Effector memory CD4-positive, alpha-beta T cell (primary cell): ENCODE results near the gene ATXN2.
A peak's percentile ranks its signal among the peaks of the same experiment; 100 is the strongest.

Experiments used
- DNase-seq, 3 donors: peaks; one replicate each; pipeline ENCODE4 v3.0.0-alpha.2; 2020
- H3K27ac ChIP-seq: 2 replicates; pipeline ENCODE4 v1.7.0; 2013; ENCODE audit warnings: mild to moderate bottlenecking, low read length, moderate library complexity; ENCODE audit not compliant: insufficient read depth, poor library complexity, severe bottlenecking
- H3K27me3 ChIP-seq: replicated peaks from 2 replicates; pipeline ENCODE4 v1.7.0; 2013; ENCODE audit warnings: mild to moderate bottlenecking, low read length; ENCODE audit not compliant: insufficient read depth, control insufficient read depth, poor library complexity, severe bottlenecking
- H3K36me3 ChIP-seq: 2 replicates; pipeline ENCODE4 v1.7.0; 2013; ENCODE audit warnings: mild to moderate bottlenecking, low read length, moderate library complexity; ENCODE audit not compliant: control insufficient read depth, insufficient read depth
- H3K4me1 ChIP-seq: 2 replicates; pipeline ENCODE4 v1.7.0; 2013; ENCODE audit warnings: low read length, mild to moderate bottlenecking; ENCODE audit not compliant: control insufficient read depth, insufficient read depth, poor library complexity, severe bottlenecking
- H3K4me3 ChIP-seq: 2 replicates; pipeline ENCODE4 v1.7.0; 2013; ENCODE audit warnings: low read length, low read depth, mild to moderate bottlenecking; ENCODE audit not compliant: insufficient read depth, poor library complexity, severe bottlenecking
- H3K9me3 ChIP-seq: 2 replicates; pipeline ENCODE4 v1.7.0; 2013; ENCODE audit warnings: mild to moderate bottlenecking, low read length, moderate library complexity; ENCODE audit not compliant: control insufficient read depth

The ATXN2 gene

GRCh38 chr12:111454311-111454710, 144.8 kb downstream of the ATXN2 start:
- H3K27me3 ChIP-seq, result no peaks in the 10 kb centered on the region
- no peak overlapping the region for H3K27ac ChIP-seq
- peaks cover 15% of the 10 kb centered on the region for H3K4me1 ChIP-seq
- H3K9me3 ChIP-seq, result no peaks in the 10 kb centered on the region
- peaks cover 37% of the 10 kb centered on the region for H3K36me3 ChIP-seq
- no peak for DNase-seq
- no peak overlapping the region for H3K4me3 ChIP-seq

DNA sequence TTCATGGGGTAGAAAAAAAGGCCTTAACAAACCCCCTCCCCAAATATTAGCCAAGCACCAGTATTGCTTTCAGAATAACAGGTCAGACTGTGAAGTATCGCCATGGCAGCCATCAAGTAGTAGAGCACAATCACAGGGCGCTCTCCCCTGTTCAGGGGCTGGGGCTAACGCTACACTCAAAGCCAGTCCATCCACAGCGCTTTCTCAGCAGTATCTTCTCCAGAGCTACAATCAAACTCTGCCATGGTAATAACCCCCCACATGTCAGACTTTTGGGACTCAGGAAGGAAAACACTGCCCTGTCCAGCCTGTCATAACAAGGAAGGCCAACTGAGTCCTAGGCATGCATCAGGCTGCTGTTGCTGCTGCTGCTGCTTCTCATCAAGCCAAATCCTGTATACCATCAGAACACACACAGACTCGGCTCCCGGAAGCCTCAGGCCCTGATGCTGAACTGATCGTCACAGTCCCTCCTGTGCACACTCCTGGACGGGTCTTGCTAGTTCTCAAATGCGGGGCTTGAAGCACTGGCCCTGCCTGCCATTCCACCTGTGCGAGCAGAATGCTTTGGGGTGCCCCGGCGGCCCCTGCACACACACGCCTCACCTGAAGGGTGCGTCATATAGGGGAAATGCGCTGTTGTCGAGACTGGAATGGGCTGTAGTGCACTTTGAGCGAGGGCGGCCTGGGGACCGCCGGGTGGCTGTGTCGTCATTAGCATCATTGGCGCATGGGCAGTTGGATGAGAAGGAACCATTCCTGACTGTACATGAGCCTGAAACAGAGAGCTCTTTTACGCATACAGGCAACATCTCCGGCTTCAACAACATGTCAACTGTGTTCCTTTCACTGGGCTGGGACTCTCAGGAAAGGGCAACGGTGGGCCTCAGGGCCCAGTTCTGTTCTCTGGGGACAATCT, 145.8 kb downstream of the ATXN2 start:
- peaks cover 20% of the 10 kb centered on the region for H3K4me1 ChIP-seq
- no peak for DNase-seq
- H3K36me3 ChIP-seq, result peaks cover 41% of the 10 kb centered on the region
- no peaks in the 10 kb centered on the region for H3K9me3 ChIP-seq
- no peak overlapping the region for H3K4me3 ChIP-seq
- H3K27ac ChIP-seq, result peak overlapping the region; percentile 3
- no peaks in the 10 kb centered on the region for H3K27me3 ChIP-seq

DNA sequence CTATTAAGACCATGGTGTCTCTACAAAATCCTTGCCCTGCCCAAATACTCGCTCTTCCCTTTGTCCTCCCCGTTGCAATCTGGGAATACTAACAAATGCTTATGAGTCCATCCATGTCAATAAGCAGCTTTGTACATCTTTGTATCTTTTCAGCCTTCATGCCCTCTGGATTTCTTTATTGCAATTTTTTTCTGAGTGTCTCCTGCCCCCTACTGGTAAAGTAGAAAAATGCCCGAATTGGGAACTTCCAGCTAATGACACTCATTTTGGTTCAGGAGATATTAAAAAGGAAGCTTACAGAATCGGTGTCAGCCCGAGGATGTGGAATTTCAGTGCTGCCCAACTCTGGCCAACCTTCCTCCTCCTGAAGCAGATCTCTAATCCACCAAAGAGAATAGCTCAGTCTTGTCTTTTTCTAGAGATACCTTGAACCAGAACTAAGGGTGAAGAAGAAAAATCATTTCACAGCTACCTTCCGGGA, 147.4 kb downstream of the ATXN2 start:
- Histone ChIP-seq H3K9me3 (no peaks in the 10 kb centered on the region), H3K4me1 (peaks cover 20% of the 10 kb centered on the region), H3K27ac (no peak overlapping the region), H3K36me3 (peaks cover 52% of the 10 kb centered on the region), H3K4me3 (no peak overlapping the region), H3K27me3 (no peaks in the 10 kb centered on the region)
- DNase-seq, result no peak

DNA sequence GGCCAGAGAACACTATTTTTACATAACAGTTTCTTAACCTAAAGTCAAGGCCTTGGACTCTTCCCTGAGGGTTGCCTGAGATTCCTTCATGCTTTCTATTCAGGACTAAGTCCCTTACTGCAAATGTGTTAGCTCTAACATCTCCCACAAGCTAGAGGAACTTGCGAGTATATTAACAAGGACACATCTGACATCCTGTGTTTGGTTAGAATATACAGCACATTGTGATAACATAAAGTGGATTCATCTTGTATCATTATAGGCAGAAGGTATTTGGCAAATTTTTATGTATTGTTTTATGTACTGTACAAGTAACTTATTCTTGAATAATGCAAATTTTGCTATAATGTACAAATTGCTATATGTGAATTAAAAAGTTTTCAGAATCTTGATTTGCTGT, 147.9 kb downstream of the ATXN2 start:
- Histone ChIP-seq H3K27me3 (no peaks in the 10 kb centered on the region), H3K4me1 (peaks cover 22% of the 10 kb centered on the region), H3K9me3 (no peaks in the 10 kb centered on the region), H3K4me3 (no peak overlapping the region), H3K36me3 (peaks cover 55% of the 10 kb centered on the region), H3K27ac (no peak overlapping the region)
- DNase-seq, result no peak

GRCh38 chr12:111450676-111451075, 148.4 kb downstream of the ATXN2 start:
- no peak overlapping the region for H3K27ac ChIP-seq
- H3K27me3 ChIP-seq, result no peaks in the 10 kb centered on the region
- peaks cover 55% of the 10 kb centered on the region for H3K36me3 ChIP-seq
- H3K4me1 ChIP-seq, result peaks cover 25% of the 10 kb centered on the region
- H3K4me3 ChIP-seq, result no peak overlapping the region
- DNase-seq, result no peak
- no peaks in the 10 kb centered on the region for H3K9me3 ChIP-seq

- peaks cover 48% of the 10 kb centered on the region for H3K36me3 ChIP-seq
Measured at GRCh38 chr12:111448846-111449790, 150.0 kb downstream of the ATXN2 start.

GRCh38 chr12:111448266-111448830, 150.8 kb downstream of the ATXN2 start:
- Histone ChIP-seq H3K27me3 (no peaks in the 10 kb centered on the region), H3K4me3 (no peak overlapping the region), H3K27ac (no peak overlapping the region), H3K9me3 (no peaks in the 10 kb centered on the region), H3K4me1 (peaks cover 48% of the 10 kb centered on the region), H3K36me3 (peaks cover 44% of the 10 kb centered on the region)
- no peak for DNase-seq

More at GRCh38 chr12:111448846-111449790, 150.0 kb downstream of the ATXN2 start:
- no peak for DNase-seq
- peak overlapping the region; percentile 53 for H3K27ac ChIP-seq
- H3K4me3 ChIP-seq, result no peak overlapping the region
- H3K9me3 ChIP-seq, result no peaks in the 10 kb centered on the region
- H3K27me3 ChIP-seq, result no peaks in the 10 kb centered on the region
- H3K4me1 ChIP-seq, result peaks cover 41% of the 10 kb centered on the region

DNA sequence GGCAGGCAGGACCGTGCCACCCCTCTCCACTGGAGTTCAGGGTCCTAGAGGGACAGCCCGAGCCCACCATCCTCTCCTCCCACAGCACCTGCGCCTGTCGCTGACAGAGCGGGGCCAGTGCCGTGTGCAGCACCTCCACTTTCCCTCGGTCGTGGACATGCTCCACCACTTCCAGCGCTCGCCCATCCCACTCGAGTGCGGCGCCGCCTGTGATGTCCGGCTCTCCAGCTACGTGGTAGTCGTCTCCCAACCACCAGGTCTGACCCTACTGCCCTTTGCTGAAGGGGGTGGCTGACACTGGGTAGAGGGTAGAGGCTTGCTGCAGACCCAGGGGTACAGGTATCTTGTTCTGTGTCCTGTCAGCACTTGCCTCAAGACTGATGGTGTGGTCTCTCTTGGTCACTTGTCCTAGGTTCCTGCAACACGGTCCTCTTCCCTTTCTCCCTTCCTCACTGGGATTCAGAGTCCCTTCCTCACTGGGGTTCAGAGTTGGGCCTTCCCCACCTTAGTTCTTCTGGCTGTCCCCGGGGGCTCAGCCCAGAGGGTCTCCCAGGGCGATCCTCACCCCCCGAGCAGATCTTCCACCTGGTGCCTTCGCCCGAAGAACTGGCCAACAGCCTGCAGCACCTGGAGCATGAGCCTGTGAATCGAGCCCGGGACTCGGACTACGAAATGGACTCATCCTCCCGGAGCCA, 151.4 kb downstream of the ATXN2 start:
- Histone ChIP-seq H3K4me1 (peaks cover 54% of the 10 kb centered on the region), H3K9me3 (no peaks in the 10 kb centered on the region), H3K36me3 (peaks cover 40% of the 10 kb centered on the region), H3K27me3 (no peaks in the 10 kb centered on the region), H3K27ac (no peak overlapping the region), H3K4me3 (no peak overlapping the region)
- DNase-seq, result no peak
